SK-N-MC (cell line): ENCODE data around the gene EXT2.

Experiments used
- EZH2 ChIP-seq: fragments of 200-600 bp; sonication (generic); IDR thresholded peaks from one replicate; pipeline ENCODE4 v1.6.1; 2017; ENCODE audit warnings: antibody characterized with exemption
- FOXP2 ChIP-seq: optimal IDR thresholded peaks from 2 replicates; pipeline ENCODE3; 2011; ENCODE audit warnings: mild to moderate bottlenecking, moderate library complexity; ENCODE audit not compliant: insufficient read depth; ENCODE audit errors: extremely low read length, control extremely low read depth
- POLR2AphosphoS5 ChIP-seq: IDR thresholded peaks from 2 replicates; pipeline ENCODE4 v1.6.1; 2012; ENCODE audit warnings: mild to moderate bottlenecking, low read depth, low read length, borderline replicate concordance

GRCh38 chr11:44235765-44236201 lies 140.3 kb downstream of the EXT2 start:
- TF ChIP-seq EZH2 = no peak
- no peak for TF ChIP-seq FOXP2
- TF ChIP-seq POLR2AphosphoS5 = no peak
